Glomerular visceral epithelial cell (primary cell): ENCODE results near the gene LIMCH1.
A peak's percentile ranks its signal among the peaks of the same experiment; 100 is the strongest.

ENCODE experiments used
- DNase-seq: peaks from one replicate; pipeline ENCODE4 v3.0.0-alpha.2; 2016; ENCODE audit errors: extremely low spot score

The LIMCH1 gene

DNA sequence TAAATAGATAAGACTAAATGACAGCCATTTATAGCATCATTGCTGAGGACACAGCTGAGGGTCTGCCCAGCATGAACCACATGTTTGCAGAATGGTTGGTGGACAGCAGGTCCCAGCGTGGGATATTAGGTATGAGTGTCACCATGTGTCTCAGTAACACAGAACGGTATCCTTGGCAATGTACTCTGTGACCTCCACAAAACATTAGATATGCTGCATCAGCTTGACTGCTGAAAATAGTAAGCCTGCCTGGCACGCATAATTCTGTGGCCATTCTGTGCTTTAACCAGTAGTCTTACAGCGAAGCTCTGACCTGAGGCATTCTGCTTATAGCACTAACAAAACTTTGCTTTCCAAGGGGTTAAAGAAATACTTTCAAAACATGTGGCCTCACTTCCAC is 32.0 kb downstream of the LIMCH1 start:
- no peak for DNase-seq

DNA sequence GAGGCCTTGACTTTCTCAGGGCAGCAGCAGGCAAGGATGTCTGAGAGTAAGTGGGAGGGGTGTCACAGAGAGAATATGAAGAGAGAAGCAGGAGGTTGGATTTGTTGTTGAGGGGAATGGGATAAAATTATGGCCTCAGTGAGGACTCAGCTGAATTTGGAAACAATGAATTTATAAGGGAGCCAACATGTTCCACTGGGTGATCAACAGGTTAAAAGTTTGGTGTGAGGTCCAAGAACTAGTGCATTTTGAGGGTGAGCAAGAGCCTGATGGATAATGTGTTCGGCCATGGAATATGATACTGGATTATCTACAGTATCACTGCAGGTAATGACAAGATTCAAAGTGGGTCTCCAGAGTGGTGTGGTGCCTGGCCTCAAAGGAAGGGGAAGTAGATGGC is 33.5 kb downstream of the LIMCH1 start:
- no peak for DNase-seq

DNA sequence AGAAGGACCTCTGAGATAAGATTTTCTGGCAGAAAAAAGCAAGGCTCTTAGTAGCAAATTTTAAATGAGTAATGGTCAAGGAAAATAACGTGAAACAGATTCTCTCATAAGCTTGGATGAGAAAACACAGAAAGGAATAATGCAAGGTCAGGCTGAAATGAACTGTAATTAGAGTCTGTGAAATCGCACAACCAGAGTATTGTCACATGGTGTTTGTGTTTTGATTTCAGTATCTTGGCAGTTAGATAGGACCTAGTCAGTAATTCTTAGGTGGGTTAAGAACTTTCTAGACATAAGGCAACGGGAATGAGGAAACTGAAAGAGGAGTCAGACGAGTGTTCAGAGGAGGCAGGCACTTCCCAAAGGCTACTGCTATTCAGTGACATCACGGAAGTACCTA is 34.6 kb downstream of the LIMCH1 start:
- no peak for DNase-seq

DNA sequence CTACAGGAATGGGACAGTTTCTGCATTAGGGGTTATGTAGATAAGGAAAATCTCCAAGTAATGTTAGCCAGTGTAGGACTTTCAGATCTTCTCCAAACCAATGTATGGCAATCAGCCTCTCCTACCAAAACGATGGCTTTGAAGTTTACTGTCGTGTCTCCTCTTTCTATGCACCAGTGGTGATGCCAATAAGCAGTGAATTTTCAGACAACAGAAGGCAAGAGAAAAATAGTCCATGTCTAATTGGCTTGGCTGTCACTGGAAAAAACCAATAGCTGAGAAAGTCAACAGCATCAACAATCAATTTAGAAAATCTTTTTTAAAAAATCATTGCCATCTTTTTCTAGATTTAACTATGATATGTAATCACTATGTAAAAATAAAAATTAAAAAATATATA is 35.0 kb downstream of the LIMCH1 start:
- DNase-seq: no peak

DNA sequence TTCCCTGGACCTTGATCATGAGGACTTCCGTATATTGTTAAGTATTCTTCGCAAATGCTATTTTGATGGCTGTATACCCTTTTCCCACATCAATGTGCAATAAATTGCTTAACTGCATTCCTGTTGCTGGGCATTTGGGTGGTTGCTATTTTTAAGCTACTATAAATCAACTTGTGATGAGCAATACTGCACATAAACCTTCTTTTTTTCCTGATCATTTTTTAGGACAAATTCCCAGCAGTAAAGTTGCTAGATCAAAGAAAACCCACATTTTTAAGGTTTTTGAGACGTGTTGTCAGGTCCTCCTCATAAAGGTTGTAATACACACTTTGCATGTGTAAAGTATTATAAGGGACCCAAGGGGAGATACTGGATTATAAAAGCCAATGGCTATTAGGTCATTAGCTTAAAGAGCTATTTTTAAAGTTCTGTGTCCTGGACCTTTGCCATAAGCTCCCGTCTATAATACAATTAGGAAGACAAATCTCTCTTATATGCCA is 35.6 kb downstream of the LIMCH1 start:
- DNase-seq: no peak

DNA sequence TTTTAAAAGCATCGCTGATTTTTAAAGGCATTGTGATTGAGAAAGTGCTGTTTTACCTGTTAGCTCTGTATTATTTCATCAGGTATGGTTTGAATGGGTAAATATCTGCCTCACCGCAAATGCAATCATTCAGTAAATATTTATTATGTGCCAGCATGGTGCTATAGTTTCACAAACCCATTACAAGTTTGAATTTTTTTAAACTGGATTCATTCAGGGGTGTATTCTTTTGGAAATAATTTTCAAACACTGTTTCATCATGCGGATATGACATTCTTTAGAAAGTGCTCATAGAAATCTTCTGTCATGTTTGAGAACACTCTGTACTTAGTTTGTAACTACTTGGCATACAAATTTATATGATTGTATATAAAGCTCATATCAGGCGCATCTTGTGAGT is 37.2 kb downstream of the LIMCH1 start:
- no peak for DNase-seq

DNA sequence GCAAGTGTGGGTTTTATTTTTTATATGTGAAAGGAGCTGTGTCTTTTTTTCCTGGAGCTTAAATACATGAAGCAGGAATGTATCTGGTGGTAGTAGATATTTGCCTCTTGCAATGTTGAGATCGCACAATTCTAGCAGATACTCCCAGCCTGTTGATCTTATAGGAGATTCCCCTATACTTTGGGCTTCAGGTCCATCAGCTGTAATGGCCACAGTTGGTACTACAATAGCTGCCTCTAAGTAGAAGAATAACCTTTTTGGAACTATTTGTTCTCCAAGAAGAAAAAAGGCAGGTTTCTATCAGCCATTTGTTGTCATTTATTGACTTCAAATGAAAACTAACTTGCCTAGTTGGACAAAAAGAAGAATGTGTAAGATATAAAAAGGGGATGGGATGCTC is 37.7 kb downstream of the LIMCH1 start:
- no peak for DNase-seq

DNA sequence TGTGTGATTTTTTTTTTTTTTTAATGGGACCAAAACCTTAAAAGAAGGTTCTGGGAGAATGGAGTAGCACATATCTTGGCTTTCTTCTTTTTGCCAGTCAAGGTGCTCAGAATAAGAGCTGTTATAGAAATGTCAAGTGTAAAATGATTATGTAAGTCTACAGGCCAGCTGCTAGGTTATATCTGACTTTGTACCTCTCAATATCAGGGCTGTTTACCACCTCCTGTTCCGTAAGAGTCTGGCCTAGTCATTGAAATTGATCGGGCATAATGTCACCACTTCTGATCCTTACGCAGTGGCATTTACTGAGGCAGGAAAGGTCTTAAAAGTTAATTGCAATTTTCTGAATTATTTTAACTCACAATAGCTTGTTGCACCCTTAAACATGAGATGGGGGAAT is 41.1 kb downstream of the LIMCH1 start:
- no peak for DNase-seq

DNA sequence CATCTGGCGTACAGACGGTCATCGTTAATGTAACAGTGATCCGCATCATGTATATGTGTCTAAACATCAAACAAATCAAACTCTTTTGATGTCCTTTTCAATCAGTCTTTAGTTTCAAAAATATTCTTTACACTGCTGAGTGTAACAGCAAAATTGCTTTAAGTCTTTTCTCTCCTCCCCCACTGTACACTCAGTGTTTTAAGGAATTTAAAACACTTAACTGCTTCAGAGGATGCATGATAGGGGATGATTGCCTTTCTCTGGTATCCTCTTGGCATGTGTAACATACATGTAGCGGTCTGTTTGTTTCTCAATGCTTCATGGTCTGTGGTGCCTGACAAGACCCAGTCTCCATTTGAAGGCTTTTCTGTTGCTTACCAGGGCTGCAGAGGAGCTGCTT is 41.6 kb downstream of the LIMCH1 start:
- no peak for DNase-seq

DNA sequence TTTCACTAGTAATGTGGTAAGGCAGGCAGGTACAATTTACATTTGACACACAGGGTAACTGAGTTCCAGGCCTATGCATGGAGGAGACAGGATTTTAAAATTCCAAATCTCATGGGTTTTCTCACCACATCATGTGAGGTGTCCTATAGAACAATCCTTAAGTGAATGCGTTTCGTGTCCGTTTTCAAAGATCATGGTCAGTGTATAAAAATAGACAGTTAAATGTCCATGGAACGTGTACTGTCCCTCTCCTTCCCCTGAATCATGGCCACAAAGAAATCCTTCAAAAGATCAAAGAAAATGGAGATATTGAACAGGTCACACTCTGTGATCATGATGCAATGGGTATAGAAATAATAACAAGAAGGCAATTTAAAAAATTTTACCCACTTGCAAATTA is 42.0 kb downstream of the LIMCH1 start:
- DNase-seq: no peak

DNA sequence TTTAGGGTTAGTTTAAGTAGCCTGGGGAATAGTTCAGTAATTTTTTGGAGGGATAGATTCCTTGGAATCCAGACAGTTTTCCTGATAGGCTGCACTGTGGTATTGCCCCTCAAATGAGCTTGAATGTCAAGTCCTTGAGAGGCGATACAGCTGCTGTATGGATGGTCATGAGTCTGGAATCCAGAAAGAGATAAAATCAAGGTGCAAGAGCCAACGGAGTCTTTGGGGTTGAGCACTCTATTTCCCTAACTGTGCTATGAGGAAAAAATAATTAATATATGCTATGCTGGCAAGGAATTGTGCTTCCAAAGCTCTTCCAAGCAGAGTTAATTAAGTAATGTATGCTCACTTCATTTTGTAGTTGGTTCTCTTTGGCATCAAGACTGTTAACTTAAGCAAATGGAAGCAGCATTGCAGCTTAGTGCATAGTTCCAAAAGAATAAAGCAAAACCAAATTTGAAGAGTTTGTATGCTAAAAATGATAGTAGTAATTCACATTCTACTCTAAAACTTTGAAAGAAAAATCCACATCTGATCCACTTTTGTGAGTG is 48.8 kb downstream of the LIMCH1 start:
- DNase-seq: no peak

DNA sequence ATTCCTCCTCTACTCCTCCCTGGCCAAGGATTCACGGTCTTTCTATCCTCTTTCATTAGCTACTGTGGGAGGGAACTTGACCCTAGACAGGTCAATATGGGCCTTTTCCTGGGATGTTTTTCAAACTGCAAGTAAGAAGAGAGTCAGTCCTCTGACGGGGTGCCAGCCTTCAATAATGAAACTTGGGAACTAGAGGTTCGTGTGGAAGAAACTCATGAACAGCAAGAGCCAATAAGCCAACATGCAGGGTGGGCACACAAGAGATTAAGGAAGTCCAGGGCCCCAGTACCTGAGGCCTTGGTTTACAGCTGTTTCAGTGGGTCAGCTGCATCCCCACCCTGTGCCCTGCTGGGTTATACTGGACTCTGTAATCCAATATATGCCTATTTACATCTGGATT is 49.3 kb downstream of the LIMCH1 start:
- DNase-seq: no peak

DNA sequence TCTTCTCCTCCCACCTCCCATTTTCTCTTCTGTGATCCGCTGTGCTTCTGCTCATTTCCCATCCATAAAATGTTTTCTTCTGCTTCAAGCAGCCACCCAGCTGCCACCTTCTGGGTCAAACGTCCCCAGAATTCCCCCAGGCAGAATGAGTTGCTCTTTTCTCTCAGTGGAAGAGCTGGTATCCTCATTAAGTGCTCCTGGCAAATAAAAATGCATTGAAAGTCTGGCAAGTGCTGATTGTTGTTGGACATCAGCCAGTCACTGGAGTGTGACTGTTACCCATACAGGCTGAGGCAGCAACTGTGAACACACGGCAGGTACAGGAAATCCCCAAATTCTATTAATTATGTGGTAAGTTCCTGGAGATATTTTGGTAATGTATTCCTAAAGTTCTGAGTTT is 52.6 kb downstream of the LIMCH1 start:
- peak; percentile 70 for DNase-seq

DNA sequence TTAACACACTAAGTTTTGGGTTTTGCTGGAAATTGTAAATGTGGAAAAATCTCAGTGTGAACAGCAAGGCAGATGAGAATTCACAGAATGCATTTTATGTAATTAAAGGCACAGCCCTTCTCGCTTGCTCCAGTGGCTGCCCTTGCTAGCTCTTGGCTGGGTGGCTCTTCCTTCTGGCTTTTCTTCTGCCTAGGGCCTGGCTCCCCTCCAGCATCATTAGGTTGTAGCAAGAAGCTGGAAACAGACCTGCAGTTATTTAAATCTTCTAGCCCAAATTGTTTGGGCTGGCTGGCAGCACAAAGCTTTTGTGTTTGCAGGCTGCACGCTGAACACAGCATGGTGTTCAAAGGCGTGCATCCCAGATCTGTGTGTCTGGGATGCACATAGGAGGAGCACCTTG is 56.5 kb downstream of the LIMCH1 start:
- DNase-seq: no peak

DNA sequence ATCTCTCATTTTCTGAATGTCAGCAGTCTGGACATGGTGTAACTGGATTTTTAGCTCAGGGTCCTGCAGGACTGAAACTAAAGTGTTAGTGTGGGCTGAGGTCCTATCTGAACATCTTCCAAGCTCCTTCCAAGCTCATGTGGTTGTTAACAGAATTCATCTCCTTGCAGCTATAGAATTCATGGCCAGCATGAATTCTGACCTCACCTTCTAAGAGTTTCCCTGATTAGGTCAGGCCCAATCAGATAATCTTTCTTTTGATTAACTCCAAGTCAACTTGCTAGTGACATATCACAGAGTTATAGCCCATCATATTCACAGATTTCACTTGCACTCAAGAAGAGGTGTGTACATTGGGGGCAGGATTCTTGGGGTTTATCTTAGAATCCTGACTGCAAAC is 59.5 kb downstream of the LIMCH1 start:
- no peak for DNase-seq

DNA sequence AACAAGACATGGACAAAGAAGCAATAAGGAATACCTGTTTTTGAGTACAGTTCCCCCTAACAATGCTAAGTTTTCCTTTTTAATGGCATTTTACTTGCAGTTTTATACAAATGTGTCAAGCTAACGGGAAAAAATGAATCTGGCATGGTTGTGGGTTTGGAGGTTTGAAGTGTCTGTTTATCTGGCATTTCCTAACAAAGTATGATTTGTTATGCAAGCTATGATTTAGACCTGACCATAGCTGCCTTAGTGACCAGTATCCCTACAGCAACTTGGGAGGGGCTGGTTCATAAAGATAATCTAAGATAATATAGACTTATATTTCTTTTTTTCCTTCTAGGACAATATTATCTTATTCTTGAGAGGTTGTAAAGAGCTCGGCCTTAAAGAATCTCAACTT is 60.6 kb downstream of the LIMCH1 start:
- DNase-seq: no peak

DNA sequence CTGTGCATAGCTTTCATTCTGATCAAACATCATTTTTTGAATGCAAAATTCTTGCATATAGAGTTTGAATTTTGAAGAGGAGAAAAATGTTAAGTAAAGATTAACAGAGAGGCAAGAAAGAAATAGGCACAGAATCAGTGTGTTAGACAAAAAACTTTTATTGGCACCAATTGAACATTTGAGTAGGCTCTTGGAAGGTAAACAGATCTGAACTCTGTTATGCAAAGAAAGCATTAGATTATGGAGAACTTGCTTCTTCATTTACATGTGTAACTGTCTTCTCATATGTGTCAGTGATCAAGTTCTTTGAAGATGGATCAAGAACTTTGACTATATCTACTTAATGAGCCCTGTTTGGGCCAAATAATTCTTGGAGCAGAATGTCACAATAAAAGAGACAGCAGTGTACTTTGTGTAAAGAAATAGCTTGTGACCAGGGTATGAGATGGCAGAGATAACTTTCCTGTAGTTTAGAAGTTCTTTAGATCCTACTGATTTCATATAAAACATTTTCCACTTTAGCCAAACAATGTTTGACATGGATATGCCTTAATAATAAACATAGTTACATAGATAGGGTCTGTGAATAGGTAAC is 61.3 kb downstream of the LIMCH1 start:
- no peak for DNase-seq

DNA sequence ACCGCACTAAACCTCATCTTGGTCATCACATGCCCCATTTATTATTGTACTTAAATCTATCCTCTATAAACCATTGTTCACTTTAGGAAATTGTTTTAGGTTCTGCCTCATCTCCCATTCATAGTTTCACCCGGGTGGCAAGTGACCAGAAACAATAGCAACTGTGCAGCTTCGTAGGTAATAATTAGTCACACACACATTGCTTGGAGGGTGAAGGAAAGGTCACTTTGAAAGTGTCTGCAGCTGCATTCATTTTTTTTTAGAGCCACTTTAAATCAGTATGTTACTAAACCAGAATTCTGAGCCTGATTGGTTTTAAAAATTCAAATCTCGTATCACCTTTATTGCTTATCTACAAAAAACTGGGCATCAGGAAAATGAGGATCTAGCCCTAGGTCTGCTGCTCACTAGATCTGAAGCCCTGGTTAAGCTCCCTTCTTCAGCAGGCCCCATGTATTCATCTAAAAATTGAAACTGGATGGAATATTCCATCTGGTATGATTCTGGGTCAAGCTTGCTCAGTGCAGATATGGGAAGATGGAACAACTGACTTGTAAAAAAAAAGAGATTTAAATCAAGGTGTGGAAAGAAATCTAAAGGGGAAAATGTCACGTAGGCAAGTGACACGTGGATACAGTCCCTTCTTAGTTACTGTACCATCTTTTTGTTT is 62.4 kb downstream of the LIMCH1 start:
- DNase-seq: peak; percentile 75

DNA sequence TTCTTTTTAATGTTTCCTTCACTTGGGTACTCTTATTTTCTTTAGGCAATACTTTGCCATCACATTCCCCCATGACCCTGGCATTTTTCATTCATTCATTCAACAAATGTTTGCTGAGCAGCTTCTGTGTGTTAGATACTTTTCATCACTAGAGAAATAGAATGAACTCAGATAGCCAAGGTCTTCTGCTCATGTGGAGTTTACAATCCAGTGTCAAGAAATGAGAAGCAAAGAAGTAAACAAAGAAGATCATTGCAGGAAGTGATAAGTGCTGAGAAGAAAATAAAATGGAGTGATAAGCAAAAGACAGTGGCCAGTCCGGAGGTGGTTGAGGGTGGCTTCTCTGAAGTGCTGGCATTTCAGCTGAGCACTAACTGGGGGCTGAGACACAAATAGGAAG is 63.1 kb downstream of the LIMCH1 start:
- DNase-seq: no peak

DNA sequence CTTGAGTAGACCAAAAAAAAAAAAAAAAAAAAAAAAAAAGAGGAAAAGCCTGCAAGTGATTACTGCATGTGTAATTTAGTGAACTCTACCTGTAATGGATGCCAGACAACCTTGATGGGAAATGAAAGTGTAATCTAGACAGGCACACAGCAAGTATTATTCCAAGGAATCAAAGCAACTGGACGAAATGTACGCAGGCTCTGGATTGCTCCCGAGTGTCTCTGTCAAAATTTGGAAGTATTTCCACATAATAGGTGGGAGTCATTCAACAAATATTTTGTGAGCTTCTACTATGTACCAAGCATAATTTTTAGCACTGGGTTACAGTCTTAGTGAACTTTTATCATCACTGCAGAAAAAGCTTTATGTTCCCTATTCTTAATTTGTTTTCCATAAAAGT is 64.2 kb downstream of the LIMCH1 start:
- DNase-seq: no peak

DNA sequence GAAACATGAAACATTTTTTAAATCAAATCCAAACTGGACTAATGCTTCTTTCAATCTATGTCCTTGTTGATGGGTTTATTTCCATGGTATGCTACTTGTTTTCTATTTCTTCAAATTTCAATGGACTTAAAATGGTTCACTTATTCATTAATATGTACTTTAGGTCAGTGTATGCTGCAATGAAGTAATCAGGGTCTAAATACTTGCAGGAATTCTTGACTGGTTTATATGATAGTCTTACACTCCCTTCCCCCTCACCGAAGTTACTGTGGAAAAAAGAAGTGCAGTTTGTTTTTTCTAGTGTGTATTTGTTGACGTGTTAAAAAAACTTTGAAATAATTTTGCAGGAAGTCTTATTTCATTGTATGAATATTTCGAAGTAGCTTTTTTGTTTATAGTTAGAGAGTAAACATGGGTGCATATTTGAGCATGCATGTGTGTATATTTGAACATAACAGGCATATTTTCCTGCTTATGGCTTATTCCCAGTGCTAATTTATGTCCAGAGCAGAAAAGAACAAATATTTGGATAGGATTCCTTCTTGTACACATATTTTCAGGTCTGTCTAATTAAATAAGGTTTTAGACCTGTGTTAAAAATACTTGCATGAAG is 65.0 kb downstream of the LIMCH1 start:
- no peak for DNase-seq

DNA sequence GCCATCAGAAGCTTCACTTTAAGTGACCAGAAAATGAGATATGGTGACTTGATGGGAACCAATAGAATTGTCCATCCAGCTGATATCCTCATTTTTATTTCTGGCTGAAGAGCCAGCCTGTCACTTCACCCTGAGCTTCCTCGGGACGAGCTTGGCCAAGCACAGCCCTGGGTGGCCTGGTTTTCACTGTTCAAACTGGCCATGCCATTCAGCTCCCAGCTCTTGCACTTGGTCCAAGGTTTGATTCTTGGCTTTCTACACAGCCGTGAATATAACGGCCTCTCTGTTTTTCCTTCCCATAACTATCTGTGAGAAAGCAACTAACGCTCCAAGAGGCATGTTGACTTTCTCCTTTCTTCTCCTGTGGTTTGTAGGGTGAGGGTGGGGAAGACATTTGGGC is 71.9 kb downstream of the LIMCH1 start:
- DNase-seq: no peak

DNA sequence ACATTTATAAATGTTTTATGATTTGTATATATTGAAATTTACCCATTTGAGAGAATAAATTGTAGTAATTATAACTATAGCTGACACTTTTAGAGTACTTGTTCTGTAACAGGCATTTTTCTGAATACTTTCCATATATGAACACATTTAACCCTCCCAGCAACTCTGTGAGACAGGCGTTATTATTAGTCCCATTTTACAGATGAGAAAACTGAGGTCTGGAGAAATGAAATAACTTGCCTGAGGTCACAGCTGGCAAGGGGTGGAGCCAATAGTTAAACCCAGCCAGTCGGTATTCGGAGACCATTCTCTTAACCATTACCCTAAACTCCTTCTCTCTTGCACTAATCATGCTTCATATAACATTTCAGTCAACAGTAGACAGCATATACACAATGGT is 72.5 kb downstream of the LIMCH1 start:
- no peak for DNase-seq
